Germinal center (tissue), 1 donor: ENCODE results near the gene HSD17B8.
A peak's percentile ranks its signal among the peaks of the same experiment; 100 is the strongest.

Experiments used
- DNase-seq: peaks from one replicate; pipeline ENCODE4 v3.0.0; 2012; ENCODE audit warnings: mixed read lengths, low spot score

The HSD17B8 gene

DNA sequence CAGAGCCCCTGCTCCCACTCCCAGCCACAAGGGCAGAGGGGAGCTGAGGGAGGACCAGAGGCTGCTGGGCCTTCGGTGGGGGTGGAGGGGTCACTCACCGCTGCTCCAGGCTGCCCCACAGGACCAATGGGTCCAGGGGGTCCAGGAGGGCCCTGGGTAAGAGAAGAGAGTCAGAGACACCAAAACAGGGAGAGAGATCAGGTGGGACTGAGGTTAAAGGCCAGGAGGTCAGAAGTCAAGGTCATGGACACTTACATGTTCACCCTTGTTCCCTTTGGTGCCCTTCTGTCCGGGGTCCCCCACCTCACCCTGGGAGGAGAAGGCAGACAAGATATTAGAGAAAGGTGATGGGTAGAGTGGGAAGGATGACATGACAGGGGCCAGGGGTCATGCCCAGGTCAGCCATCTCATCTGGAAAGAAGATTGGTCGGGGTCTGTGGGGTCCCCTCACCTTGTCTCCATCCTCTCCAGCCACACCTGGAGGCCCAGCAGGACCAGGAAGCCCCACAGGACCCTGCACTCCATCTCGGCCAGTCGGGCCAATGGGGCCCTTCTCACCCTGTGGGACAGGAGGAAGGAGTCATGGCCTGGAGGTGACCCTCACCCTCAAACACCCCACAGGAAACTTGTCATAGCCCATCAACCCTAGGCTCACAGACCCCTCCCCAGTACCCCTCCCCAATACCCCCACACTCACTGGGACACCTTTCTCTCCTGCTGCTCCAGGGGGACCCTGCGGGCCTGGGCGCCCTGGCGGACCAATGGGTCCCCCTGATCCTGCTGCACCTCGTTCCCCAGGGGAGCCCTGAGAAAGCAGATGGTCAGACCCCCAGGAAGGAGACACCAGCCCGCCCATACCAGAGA lies 33.2 kb upstream of the HSD17B8 start:
- DNase-seq = no peak

DNA sequence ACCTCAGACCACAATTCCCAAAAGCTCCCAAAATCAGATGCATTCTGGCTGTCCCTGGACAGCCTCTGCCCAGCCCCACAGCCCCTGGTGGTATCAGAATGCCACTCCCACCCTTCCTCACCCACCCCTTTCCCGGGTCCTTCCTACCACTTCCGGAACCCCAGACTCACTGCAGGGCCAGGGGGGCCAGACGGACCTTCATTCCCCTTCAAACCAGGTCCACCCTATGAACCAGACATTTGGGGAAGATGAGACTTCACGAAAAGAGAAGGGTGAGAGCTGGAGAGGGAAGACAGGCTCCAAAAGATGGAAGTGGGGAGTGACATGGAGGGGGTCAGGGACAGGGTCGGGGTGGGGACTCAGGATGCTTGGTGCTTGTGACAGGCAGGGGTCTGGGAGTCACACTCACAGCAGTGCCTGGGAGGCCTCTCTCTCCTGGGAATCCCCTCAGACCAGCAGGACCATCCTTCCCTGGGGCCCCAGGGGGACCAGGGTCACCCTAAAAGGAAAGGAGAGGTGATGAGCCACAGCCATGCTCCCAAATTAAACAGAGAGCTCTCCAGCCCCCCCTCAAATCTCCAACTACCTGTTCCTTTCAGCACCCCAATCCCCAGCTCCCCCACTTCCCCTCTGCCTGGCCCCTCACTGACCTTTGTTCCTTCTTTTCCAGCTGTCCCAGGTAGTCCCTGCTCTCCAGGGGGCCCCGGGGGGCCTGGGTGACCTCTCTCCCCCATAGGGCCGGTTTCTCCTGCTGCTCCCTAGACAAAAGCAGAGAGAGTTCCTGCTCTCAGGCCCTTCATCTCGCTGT lies 32.4 kb upstream of the HSD17B8 start:
- DNase-seq = no peak

DNA sequence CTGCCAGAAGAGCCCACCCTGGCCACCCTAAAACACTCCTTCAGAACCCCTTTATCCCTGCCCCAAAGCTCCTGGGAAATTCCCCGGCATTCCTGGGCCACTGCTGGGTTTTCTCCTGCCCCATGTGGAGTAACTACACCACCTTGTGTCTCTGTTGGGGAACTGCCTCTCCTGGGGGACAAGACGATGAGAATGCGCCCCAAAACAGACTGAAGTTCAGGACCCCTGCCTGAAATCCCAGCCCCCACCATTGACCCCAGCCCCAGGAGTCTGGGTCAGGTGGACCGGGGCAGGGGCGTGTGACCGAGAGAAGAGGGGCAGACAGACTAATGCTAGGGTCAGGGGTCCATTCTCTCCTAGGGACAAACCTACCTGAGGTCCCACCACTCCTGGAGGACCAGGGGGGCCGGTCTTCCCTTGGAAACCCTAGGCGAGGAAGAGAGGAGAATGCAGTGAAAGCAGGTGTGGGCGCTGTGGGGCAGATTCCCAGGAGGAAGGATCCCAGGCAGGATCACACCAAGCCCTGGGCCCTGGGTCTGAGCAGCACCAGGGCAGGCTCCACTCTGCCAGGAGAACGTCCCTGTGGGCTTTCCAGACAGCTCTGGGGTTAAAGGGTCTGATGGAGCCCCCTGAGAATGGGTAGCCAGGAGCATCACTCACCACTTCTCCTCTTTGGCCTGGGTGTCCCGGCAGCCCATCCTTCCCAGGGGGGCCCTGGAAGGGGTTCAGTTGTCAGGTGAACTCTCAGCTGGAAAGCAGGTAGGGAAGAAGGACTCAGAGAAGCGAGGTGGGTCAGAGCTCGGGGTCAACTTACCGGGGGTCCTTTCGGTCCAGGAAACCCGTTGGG lies 31.5 kb upstream of the HSD17B8 start:
- DNase-seq = peak; percentile 59

DNA sequence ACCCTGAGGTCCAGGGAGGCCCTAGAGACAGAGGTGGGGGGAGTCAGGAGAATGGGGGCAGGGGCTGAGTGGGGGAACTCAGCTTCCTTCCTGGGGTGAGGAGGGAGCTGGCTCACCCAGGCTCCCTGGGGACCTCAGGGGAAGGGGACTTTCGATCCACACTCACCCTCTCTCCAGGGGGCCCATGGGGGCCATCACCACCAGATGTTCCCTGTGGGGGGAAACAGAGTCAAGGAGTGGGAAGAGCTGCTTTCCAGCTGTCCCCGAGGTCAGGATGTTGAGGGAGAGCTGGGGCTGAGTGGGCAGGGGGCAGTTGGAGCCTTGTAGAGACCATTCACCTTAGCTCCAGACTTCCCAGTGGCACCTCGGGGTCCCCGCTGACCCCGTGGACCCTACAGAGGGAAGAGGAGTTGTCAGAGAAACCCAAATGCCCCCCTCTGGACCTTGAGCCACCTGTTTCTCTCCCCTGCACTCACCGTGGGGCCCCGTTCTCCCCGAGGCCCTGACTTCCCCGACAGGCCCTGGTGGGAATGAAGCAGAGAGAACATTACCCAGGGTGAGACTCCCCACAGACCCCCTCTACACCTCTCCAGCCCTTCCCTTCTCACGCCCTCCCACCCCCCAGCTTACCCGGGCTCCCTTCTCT lies 30.8 kb upstream of the HSD17B8 start:
- DNase-seq = no peak

DNA sequence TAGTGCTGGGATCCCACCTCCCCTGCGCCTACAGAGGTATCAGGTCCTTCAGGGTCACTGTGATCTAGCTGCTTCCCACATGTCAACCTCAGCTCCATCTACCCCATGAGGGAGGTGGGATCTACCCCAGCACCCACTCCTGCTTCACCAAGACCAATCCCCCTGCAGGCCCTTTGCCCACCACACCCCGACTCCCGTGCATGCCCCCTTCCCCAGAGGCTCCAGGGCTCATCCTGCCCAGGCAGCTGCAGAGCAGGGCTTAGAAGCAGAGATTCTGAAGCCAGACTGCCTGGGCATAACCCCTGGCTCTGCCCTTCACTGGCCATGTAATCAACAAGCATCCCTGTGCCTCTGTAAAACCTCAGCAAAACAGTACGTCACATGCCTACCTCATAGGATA lies 29.7 kb upstream of the HSD17B8 start:
- no peak for DNase-seq

DNA sequence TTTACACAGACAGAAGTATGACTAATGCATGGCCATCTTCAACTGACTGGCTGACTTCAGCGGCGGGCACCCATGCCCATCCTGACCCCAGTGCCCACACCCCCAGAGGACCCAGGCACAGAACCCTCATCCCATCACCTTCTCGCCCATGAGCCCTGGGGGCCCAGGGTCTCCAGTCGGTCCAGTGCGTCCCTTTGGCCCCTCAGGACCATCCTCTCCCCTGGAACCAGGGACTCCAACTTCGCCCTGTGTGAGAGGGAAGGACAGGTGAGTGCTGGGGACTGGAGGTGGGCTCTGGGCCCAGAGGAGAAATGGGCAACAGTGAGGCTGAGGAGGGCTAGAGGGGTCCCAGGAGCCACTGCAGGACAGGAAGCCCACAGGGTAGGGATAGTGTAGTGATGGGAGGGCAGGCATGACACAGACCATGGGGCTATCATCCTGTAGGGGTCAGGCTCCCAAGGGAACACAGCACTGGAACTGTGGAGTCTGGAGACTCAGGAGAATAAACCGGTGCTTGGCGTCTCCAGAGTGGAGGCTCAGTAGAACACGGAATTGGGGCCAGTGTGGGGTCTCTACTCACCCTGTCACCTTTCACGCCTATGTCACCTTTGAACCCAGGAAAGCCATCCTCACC lies 28.9 kb upstream of the HSD17B8 start:
- no peak for DNase-seq

DNA sequence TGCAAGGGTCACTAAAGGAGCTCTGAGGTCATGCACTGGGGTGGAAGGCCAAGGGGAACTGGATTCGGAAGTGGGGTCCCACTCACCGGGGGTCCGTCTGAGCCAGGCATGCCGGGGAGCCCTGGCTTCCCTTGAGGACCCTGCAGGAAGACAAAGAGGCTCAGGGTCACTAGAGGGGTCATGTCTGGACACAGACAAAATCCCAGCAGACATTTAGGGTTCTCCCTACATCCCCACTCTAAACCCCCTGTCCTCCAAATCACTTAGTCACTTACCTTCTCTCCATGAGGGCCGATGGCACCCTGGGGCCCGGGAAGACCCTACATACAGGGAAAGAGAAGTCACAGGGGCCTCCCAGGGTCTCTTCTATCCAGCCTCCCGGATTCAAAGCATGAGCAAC lies 27.5 kb upstream of the HSD17B8 start:
- no peak for DNase-seq

DNA sequence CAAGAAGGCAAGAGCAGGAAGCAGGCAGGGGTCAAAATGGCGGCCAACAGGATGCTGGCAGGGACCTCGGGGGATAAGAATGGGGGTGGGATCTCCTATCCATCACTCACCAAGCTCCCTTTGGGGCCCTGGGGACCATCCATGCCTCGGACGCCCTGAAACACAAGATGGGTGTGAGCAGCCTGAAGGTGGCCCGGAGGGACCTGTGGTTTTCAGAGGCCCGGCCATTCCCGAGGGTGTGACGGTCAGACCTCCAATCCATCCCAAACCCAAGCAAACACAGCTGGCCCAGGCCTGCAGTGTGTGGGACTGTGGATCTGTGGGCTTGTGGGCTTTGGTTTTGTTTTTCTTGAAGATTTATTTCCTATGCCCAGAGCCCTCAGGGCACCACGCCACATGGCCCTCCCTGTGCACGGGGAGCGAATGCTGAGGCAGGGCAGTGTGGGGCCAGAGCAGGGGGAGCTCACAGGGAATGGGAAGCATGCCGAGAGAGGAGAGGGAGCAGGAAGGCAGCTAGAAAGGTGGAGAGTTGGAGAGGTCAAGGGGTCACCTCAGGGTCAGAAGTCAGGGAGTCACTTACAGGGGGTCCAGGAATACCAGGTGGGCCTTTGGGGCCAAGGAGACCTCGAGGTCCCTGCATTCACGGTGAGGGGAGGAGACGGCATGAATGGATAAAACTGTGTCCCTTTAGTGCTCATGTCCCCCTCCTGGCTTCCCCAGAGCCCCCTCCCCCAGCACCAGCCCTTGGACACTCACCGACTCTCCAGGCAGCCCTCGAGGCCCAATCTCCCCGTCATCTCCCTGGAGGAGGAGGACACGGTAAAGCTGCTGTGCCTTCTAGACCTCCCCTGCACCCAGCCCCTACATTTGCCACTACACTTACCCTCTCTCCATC lies 26.7 kb upstream of the HSD17B8 start:
- DNase-seq = no peak

DNA sequence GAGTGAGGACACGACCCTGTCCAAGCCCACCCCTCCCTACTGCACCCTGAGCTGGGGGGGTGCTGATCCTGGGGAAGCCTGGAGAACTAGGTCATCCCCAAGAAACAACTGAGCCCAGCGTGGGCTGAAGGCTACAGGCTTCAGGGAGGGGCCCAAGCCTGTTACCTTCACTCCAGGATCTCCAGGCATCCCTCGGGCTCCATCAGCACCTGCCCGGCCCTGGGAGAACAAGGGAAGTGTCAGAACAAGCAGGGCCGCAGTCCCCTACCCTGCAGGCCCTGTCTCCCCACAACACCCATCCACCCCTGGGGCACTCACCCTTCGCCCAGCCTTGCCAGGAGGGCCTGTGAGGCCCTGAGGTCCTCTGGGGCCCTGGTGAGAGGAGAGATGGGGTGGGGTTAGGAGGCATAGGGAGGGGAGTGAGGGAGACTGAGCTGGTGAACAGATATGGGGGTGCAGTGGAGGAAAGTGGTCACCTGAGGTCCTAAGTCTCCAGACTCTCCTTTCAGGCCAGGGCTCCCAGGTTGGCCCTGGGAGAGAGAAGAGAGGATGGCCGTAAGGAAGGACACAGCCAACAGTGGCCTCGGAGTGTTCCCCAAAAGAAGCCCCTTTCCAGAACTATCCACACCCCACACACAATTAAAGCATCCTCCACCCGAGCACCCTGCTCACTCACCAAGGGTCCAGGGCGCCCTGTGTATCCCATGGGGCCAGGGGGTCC lies 25.5 kb upstream of the HSD17B8 start:
- DNase-seq = no peak

DNA sequence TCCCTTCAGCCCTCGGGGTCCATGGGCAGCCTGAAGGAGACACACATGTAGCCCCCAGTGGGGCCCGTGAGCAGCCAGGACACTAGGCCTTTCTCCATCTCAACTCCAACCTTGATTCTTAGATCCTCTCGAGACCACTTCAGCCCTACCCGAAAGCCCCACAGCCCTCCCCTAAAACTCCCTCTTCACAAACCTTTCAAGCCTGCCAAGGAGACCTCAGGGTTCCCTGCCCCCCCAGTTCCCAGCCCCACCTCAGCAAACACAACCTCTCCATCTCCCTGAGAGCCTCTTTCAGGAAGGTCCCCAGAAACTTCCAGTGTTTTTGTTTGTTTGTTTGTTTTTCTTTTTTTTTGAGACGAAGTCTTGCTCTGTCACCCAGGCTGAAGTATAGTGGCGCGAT lies 23.3 kb upstream of the HSD17B8 start:
- DNase-seq = no peak

DNA sequence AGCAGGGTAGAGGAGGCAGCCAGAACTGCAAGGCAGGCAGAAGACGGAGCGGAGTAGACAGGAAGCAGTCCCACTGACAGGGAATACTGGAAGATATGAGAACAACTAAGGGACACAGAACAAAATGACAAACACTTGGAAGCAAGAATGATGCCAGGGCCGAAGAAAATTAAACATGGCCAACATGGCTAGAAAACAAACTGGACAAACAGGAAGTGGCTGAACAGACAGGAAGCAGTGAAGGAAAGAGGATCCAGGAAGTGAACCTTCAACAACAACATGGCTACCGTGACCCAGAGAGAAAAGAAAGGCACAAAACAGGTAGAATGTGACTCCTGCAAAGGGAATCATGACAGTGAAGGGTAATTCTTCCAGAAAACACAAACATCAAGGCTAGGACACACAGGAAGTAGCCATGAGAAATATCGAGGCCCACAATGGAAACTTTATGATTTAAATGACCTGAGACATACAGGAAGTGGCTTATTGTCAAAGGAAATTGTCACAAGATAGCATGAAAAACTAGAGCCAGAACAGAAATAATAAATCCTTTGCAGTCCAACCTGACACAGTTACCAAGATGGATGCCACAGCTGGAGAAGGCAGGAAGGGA lies 21.3 kb upstream of the HSD17B8 start:
- no peak for DNase-seq

DNA sequence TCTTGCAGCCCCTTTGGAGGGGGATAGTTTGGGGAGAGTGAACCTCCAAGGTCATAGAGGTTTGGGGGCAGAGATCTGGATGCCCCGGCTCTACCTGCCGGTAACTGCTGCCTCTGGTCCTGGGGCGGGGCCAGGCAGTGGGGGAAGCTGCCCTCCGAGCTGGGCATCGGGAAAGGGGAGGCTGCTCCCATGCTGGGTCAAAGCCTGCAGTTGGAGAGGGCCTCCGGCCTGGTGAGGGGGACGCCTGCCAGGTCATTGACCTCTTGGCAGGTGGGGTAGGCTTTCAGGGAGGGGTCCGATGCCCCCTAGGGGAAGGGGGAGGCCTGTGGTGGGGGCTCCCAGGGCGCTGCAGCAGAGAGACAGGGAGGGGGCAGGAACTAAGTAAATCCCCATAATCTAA lies 19.3 kb upstream of the HSD17B8 start:
- no peak for DNase-seq

DNA sequence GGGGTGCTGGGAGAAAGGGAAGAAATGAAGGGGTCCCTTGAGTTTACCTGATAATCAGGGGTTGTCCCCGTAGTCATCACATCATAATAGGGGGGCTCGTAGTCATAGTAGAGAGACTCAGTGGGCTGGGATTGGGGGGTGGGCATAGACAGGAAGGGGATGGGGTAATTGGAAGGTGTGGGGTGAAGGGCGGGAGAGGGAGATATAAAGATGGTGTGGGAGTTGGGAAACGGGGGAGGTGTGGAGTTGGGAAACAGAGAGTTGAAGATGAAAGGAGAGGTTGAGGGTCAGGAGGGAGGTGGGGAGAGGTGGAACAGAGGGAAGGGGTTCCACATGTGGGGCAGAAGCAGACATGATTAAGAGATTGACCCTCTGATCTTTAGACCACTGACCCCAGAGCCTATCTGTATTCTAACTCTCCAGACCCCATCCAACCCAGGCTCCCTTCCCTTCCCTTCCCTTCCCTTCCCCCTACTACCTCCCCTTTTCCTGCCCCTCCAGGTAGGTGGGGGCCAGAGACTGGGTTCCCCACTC lies 18.7 kb upstream of the HSD17B8 start:
- no peak for DNase-seq

DNA sequence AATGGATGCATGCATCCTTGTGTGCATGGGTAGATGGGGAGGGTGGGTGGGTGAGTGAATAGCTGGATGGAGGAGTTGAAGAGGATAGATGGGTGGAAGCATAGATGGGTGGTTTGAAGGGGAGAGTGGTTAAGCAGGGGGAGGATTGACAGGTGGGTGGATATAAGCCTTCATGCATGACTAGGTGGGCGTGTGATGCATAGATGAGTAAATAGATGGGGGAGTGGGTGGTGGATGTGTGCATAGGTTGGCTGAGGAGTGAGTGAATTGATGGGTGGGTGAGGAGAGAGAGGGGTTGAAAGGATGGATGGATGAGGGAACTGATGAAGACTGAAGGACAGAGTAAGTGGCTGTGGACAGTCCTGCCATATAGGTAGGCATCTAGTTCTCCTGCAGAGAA lies 16.6 kb upstream of the HSD17B8 start:
- no peak for DNase-seq

DNA sequence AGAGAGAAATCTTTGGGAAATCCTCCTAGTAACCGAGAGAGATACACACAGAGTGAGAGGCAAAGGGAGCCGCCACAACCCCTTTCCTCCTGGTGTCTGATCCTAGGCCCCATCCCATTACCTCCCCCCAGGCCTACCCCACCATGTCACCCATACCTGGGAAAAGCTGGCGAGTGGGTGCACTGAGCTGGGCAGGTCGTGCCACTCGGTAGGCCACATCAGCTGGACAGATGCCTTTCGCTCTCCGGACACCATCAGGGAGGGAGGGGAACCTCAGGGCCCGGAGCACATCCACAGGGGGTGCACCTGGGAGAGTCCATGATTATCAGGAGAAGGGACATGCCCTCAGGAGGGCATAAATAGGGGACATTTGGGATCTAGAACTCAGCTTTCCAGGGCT lies 15.3 kb upstream of the HSD17B8 start:
- no peak for DNase-seq

DNA sequence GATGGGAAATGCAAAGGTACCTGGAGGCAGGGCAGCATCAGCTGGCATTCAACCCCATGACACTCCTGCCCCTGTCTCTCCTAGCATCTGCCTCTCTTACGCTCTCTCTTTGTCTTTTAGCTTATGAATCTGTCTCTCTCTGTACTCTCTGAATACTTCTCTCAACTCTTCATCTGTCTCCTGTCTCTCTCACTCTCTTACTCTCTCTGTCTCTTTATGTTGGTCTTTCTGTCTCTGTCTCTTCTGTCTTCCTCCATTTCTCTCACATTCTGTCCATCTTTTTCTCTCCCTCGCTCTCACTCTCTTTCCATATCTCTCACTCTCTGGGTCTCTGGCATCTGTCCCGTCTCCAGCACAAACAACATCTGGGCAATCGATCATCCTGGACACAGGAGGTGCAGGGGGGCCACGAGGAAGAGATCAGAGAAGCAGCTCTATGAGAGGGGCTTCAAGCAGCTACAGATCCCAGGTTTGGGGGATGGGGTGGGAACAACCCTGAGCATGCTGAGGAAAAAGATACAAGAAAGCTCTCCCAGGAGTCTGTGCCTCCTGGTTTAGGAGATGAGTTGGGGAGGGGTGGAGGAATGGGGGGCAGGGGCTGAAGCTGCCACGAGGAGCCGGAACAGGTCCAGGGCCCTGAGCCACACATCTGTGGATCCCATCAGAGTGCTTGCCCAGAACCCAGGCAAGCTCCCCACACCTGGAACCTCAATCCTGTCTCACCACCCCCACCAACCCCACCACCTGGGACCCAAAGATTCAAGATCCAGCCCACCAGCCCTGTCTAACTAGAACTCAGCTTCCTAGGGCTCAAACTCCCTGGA lies 14.6 kb upstream of the HSD17B8 start:
- DNase-seq = no peak

DNA sequence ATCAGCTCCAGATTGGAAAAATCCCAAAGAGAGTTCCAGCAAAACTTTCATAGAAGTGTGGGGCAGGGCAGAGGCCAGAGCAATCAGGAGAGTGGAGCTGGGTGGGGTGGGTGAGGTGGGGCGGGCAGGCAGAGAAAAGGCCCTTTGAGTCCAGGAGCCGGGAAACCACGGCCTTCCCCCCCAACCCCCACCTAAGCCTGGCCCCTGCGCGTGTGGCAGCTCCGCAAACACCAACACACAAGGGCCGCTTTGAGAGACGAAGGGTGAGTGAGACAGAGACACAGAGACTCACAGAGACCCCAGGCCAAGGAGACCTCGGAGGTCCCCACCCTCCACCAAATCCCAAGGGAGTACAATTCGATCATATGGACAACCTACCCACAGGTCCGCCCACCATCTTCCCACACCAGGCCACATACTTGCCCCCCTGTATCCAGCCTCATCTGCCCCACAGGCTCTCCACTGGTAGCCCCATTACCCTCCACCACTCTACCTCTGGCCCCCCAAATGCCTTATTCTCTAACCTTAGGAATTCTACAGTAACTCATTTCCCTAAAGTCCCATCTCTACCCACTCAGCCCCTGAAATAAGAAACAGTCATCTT lies 13.8 kb upstream of the HSD17B8 start:
- no peak for DNase-seq
